Measurements from ENCODE around the gene ST6GAL2. TPM values are rescaled to one million over a fixed set of nuclear protein-coding genes. Genes with fewer than 3 reads are reported as not detected.

Gene ST6GAL2
- polyA plus RNA-seq, 1 donor from 2014 or later: 22.1 TPM

GRCh38 chr2:106919012-106919411 is 33.0 kb upstream of the ST6GAL2 start:
- H4K20me1 ChIP-seq (ENCODE audit: insufficient read depth): no peaks in the 10 kb centered on the region
- H2AFZ ChIP-seq (ENCODE audit: low read depth, low read length): no peak overlapping the region
- H3K9ac ChIP-seq (ENCODE audit: low read length): no peak overlapping the region
- no peak for TF ChIP-seq CTCF (IDR thresholded peaks at IDR 0.05; ENCODE audit: poor library complexity, severe bottlenecking)
- TF ChIP-seq POLR2AphosphoS5 (IDR thresholded peaks at IDR 0.05): no peak
- TF ChIP-seq TAF1 (IDR thresholded peaks at IDR 0.05; ENCODE audit: low read depth): no peak
- TF ChIP-seq RAD21 (conservative IDR thresholded peaks at IDR 0.05): no peak
- TF ChIP-seq SMC3 (conservative IDR thresholded peaks at IDR 0.05; ENCODE audit: poor library complexity): no peak
- TF ChIP-seq EP300 (conservative IDR thresholded peaks at IDR 0.05; ENCODE audit: poor library complexity, severe bottlenecking): no peak
- TF ChIP-seq MXI1 (conservative IDR thresholded peaks at IDR 0.05; ENCODE audit: poor library complexity, severe bottlenecking): no peak
- no peak for TF ChIP-seq EZH2 (IDR thresholded peaks at IDR 0.05; ENCODE audit: borderline replicate concordance, insufficient read depth, low read length, poor library complexity, severe bottlenecking)
- no peaks in the 10 kb centered on the region for H3K9me2 ChIP-seq (ENCODE audit: insufficient read depth, low read length)
- no peaks in the 10 kb centered on the region for H3K79me2 ChIP-seq (replicated peaks; ENCODE audit: insufficient read depth, low read length)
- H3F3A ChIP-seq (ENCODE audit: insufficient read depth, low read length, poor library complexity, severe bottlenecking): no peaks in the 10 kb centered on the region
- H3K9me3 ChIP-seq (ENCODE audit: low read length): no peaks in the 10 kb centered on the region
- no peaks in the 10 kb centered on the region for H3K36me3 ChIP-seq (ENCODE audit: insufficient read depth, low read length)
- no peak overlapping the region for H3K27ac ChIP-seq (ENCODE audit: low read length)
- no peak overlapping the region for H3K4me3 ChIP-seq (ENCODE audit: low read length)
- no peaks in the 10 kb centered on the region for H3K27me3 ChIP-seq (ENCODE audit: insufficient read depth, low read depth, low read length)
- no peak overlapping the region for H3K4me2 ChIP-seq (ENCODE audit: low read length)

GRCh38 chr2:106904242-106904641 is 18.3 kb upstream of the ST6GAL2 start:
- TF ChIP-seq MXI1 (conservative IDR thresholded peaks at IDR 0.05; ENCODE audit: poor library complexity, severe bottlenecking) (no peak), CTCF (IDR thresholded peaks at IDR 0.05; ENCODE audit: poor library complexity, severe bottlenecking) (no peak), EZH2 (IDR thresholded peaks at IDR 0.05; ENCODE audit: borderline replicate concordance, insufficient read depth, low read length, poor library complexity, severe bottlenecking) (no peak), REST (IDR thresholded peaks at IDR 0.05; ENCODE audit: borderline replicate concordance) (no peak), SMC3 (conservative IDR thresholded peaks at IDR 0.05; ENCODE audit: poor library complexity) (no peak), EP300 (conservative IDR thresholded peaks at IDR 0.05; ENCODE audit: poor library complexity, severe bottlenecking) (no peak), TAF1 (IDR thresholded peaks at IDR 0.05; ENCODE audit: low read depth) (no peak), RAD21 (conservative IDR thresholded peaks at IDR 0.05) (no peak), POLR2AphosphoS5 (IDR thresholded peaks at IDR 0.05) (no peak)
- H4K20me1 ChIP-seq (ENCODE audit: insufficient read depth): no peaks in the 10 kb centered on the region

More at GRCh38 chr2:106904242-106904641, 18.3 kb upstream of the ST6GAL2 start:
- H3K27me3 ChIP-seq (ENCODE audit: insufficient read depth, low read depth, low read length): no peaks in the 10 kb centered on the region
- no peak overlapping the region for H3K4me3 ChIP-seq (ENCODE audit: low read length)
- H3F3A ChIP-seq (ENCODE audit: insufficient read depth, low read length, poor library complexity, severe bottlenecking): no peaks in the 10 kb centered on the region
- no peak overlapping the region for H3K27ac ChIP-seq (ENCODE audit: low read length)
- no peak overlapping the region for H3K9ac ChIP-seq (ENCODE audit: low read length)
- H3K36me3 ChIP-seq (ENCODE audit: insufficient read depth, low read length): no peaks in the 10 kb centered on the region
- no peaks in the 10 kb centered on the region for H3K9me2 ChIP-seq (ENCODE audit: insufficient read depth, low read length)
- H3K9me3 ChIP-seq (ENCODE audit: low read length): no peaks in the 10 kb centered on the region
- H3K79me2 ChIP-seq (replicated peaks; ENCODE audit: insufficient read depth, low read length): no peaks in the 10 kb centered on the region
- no peak overlapping the region for H2AFZ ChIP-seq (ENCODE audit: low read depth, low read length)
- H3K4me2 ChIP-seq (ENCODE audit: low read length): no peak overlapping the region

Measured in neural cell (in vitro differentiated cells).